ENCODE data around the gene PLXNC1.

Gene PLXNC1

DNA sequence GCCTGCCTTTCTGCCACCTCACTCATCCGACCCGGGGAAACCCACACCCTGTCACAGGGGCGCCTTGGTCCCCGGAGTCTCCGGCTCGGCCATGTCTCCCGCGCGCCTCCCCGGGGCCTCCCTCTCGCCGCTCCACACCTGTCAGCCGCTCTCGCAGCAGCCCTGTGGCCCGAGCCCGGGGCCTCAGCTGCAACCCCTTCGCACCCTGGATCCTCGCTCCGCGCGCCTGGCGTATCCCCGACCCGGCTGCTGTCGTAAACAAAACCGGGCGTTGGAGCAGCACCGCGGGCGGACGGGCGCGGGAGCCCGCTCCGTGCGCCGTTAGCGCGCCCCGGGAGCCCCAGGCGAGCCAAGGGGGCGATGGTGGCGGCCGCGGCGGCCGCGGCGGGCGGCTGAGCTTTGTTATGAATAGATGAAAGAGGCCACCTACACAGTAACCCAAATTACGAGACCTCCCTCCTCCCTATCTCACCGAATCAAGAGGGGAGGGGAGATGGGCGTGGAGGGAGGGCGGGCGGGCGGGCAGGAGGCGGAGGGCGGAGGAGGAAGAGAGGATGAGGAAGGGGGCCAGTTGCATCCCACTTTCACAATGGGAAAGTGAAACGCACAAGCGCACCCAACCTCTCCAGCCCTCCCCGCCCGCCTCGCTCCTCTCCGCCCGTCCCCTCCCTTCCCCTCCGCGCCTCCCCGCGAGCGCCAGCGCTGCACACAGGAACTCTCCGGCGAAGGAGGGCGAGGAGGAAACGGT is at the start of gene PLXNC1:
Gene PLXNC1, plus strand, starts transcription at position 587 of the 748 bp plus-strand sequence. CDS start 395 bp downstream, outside the sequence.
- DNase-seq (ENCODE audit: low spot score), result peak; percentile 52

DNA sequence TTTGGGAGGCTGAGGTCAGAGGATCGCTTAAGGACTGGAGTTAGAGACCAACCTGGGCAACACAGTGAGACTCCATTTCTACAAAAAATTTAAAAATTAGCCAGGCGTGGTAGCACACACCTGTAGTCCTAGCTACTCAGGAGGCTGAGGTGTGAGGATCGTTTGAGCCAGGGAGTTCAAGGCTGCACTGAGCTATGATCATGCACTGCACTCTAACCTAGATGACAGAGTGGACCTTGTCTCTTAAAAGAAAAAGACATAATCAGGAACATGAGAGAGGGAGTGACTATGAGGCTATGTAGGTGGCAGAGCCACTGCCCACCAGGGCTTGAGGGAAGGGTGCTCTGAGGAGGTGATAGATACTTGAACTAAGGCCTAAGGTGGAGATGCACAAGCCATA is 49.2 kb upstream of the PLXNC1 start:
- no peak for DNase-seq (ENCODE audit: low spot score)

DNA sequence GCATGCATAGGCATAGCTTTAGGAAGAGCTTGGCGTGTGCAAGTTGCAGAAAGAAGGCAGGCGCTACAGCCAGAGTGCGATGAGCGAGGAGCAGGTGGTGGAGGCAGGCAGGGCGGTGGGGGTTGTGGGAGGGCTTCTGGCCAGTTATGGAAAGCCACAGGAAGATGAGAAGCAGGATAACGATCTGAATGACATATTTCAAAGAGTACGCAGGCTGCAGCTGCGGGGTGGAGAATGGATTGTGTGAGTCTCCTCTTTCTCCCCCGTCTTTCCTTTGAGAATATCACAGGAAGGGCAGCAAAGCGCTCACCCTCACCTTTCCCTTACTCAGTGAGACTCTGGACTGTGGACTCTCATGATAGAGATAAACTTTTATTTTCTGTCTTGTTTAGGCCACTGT is 48.7 kb upstream of the PLXNC1 start:
- no peak for DNase-seq (ENCODE audit: low spot score)

DNA sequence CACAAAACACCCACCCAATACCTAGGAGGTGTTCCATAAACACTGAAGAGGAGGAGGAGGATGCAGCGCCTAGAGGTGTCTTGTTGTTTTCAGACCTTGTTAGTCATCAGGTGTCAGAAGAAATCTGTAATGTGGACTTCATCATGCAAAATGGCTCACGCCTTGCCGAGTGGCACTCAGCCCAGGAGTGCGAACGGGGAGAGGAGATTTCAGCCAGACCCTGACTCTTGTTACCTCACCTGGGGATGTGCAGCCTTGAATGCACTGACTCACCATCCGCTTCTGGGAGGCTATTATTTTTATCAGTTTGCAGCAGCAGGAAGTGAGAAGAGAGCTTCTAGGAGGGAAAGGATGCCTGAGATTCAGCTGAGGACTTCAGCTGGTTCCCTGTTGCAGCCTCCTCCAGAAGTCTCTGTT is 48.2 kb upstream of the PLXNC1 start:
- no peak for DNase-seq (ENCODE audit: low spot score)

- DNase-seq (ENCODE audit: low spot score), result peak; percentile 73
Measured at GRCh38 chr12:94100990-94101737, 47.2 kb upstream of the PLXNC1 start.

DNA sequence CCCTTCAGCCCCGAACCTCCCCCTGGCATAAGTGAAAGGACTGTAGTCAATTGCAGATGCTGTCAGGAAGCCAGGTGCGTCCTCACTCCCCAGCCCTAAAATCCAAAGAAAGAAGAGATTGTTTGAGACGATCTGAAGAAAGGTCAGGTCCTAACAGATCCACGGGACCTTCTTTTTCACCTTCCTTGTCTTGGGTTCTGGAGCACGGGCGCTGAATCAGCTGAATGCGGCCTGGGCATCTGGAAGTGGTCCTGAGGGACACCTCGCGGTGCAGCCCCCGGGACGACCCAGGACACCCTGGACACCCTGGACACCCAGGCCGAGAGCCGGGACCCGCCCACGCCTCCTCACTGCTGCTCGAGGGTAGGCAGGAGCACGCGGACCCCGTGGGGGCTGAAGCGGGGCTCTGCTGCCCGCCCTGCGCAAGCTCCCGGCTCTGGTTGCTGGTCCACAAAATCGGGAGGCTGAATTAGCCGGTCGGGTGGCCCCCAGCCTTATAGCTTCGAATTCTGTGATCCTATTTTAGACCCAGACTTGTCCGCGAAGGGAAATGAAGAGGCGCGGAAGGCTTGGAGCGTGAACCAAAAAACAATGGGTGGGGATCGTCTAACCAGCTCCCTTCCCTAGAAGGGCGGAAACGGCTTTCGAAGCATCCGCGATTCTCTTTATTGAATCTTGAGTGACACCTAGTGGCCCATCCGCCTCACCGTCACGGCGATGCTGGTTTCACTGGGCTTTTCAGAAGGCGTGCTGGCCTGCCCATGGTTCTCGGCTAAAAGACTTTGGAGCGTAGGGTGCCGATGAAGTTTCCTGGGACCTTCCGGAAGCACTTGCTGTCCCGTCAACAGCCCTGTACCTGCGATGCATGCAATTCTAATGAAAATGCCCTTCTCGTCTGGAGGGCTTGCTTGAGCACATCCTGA is 46.4 kb upstream of the PLXNC1 start:
- peak; percentile 75 for DNase-seq (ENCODE audit: low spot score)

GRCh38 chr12:94103986-94104385 is 44.4 kb upstream of the PLXNC1 start:
- no peak for DNase-seq (ENCODE audit: low spot score)

DNA sequence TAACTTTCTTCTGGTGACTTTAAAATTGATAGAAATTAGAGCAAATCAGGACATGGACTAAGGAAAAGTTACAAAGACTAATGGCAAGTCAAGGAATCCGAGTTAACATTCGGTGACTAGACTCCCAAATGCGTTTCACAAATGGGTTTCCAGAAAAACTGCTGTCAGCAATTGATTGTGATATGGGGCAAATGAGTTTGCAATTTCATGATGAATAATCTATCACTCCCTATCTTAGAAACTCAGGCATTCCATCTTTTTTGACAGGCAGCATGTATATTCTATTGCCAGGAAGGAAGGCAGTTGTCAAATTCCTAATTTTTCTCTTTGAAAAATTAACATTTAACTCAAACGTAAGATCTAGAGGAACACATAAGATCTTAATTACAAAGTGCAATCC is 40.5 kb upstream of the PLXNC1 start:
- no peak for DNase-seq (ENCODE audit: low spot score)

- DNase-seq (ENCODE audit: low spot score), result no peak
Measured at GRCh38 chr12:94109160-94109559, 39.2 kb upstream of the PLXNC1 start.

DNA sequence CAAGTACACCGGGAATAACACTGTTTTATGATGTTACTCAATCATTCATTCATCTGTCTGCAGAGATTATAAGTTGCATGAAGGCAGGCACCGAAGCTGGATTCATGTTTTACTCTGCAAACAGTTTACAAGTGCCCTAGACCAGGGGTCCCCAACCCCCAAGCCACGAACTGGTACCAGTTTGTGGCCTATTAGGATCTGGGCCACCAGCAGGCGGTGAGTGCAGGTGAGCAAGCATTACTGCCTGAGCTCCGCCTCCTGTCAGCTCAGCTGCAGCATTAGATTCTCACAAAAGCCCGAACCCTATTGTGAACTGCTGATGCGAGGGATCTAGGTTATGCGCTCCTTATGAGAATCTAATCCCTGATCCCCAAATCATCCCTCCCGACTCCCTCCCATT is 38.1 kb upstream of the PLXNC1 start:
- DNase-seq (ENCODE audit: low spot score), result no peak

- DNase-seq (ENCODE audit: low spot score), result no peak
Measured at GRCh38 chr12:94111302-94111701, 37.1 kb upstream of the PLXNC1 start.

- DNase-seq (ENCODE audit: low spot score), result no peak
Measured at GRCh38 chr12:94112121-94112520, 36.3 kb upstream of the PLXNC1 start.

- DNase-seq (ENCODE audit: low spot score), result no peak
Measured at GRCh38 chr12:94114166-94114565, 34.2 kb upstream of the PLXNC1 start.

DNA sequence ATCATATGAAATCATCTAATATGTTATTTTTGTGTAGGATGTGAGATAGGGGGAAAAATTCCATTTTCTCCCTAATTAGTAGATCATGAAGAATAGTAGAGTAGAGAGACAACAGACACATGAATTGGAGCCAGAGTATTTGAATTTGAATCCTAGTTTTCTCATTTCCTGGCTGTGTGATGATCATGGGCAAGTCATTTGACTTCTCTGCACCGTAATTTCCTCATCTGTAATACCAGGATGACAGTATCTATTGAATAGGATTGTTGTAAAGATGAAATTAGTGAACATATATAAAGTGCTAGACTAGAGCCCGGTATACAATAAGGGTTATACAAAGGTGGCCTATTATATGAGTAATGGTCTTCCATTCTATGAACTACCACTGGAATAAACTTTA is 32.2 kb upstream of the PLXNC1 start:
- DNase-seq (ENCODE audit: low spot score), result no peak

- no peak for DNase-seq (ENCODE audit: low spot score)
Measured at GRCh38 chr12:94121886-94122285, 26.5 kb upstream of the PLXNC1 start.

- no peak for DNase-seq (ENCODE audit: low spot score)
Measured at GRCh38 chr12:94122591-94122990, 25.8 kb upstream of the PLXNC1 start.

GRCh38 chr12:94123127-94123526 is 25.2 kb upstream of the PLXNC1 start:
- DNase-seq (ENCODE audit: low spot score), result no peak

- DNase-seq (ENCODE audit: low spot score), result no peak
Measured at GRCh38 chr12:94126067-94126466, 22.3 kb upstream of the PLXNC1 start.

DNA sequence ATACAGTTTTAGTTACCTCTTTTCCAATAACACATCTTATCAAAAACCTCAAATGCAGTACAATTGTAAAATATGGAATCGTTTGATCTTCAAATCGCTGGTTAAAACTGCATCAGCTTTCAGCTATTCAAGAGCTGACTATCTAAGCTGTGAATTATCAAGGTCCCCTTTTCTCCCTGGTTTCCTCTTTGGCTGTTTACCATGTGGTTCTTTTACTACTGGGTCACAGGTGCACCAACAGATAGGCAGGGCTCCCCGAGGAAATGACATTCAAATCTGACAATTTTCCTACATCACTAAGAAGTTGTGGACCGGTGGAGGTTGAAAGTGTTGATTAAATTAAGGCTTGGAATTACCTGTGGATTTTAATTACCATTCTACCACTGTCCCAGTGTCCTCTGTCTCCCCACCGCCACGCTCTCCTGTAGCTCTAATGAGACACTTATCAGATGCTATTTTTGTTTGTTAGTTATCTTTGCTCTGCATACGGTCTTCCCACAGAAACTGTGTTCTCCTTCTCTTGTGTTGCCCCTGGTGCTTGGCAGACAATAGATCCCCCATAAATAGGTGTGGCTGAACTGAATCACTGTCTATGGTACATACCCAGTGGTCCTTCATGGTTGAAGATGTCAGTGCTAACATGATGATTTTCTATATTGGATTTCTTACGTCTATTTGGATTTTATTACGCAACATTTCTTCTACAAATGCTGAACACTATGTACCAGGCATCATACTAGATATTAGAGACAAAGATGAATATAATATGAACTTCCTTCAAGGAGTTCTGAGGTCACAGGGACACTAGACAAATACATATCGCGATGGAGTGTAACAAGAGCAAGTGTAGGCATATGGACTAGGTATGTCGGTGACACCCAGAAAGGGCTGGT is 20.9 kb upstream of the PLXNC1 start:
- no peak for DNase-seq (ENCODE audit: low spot score)

DNA sequence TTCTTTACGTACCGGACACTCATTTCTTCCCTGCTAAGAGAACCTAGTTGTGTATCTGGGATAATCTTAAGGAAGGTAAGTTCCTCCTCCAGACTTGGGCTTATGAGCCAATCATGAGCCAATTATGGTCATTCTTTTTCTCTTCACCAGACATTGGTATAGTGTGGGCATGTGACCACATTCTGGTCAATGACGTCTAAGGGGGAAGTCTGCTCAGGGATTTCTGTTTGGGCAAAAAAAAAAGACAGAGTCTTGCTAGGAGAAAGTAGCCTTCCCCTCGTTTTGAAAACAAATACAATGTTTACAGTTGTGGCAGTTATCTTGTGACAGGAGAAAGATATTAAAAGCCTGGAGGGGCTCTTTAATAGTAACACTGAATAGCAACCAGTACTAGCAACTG is 20.1 kb upstream of the PLXNC1 start:
- DNase-seq (ENCODE audit: low spot score), result no peak

Data from germinal center (tissue), 1 donor.